IMR-90 (cell line): ENCODE measurements around the gene CRISPLD2.

Experiments
- CHD1 ChIP-seq: IDR thresholded peaks from 2 replicates; pipeline ENCODE4 v1.6.1; 2012; ENCODE audit warnings: low read depth, low read length, improper control_type of control experiment
- MAZ ChIP-seq: IDR thresholded peaks from 2 replicates; pipeline ENCODE4 v1.6.1; 2012; ENCODE audit warnings: low read depth, mild to moderate bottlenecking, low read length, improper control_type of control experiment, moderate library complexity, borderline replicate concordance
- POLR2A ChIP-seq: IDR thresholded peaks from 2 replicates; pipeline ENCODE4 v1.6.1; 2012; ENCODE audit warnings: mild to moderate bottlenecking, low read depth, low read length
- RCOR1 ChIP-seq: IDR thresholded peaks from 2 replicates; pipeline ENCODE4 v1.6.1; 2012; ENCODE audit warnings: mild to moderate bottlenecking, low read length, improper control_type of control experiment; ENCODE audit not compliant: insufficient replicate concordance
- TF ChIP-seq, protein P1 (sequence below): conservative IDR thresholded peaks from 2 replicates; pipeline ENCODE4 v1.5.1; 2012; ENCODE audit warnings: mild to moderate bottlenecking, low read depth, low read length, improper control_type of control experiment

DNA sequence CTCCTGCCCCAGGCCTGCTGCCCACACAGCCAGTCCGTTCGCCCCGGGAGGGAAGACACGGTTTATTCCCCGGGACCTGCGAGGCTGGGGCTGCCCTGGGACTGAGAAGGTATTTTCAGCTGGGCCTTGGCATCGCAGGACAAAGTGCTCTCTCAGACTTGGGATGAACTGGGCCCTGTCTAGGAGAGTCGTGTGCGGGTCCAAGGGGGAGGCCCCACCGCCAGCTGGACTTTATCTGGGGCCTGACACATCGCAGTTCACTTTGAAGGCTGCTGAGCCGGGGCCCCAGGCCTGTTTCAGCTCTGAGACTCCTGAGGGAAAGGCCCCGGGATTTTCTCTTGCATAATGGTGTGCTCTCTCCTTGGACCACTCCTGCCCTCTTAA, 6.8 kb downstream of the CRISPLD2 start:
- TF ChIP-seq MAZ: peak; percentile 2; the same call in 1 of the 2 replicates
- TF ChIP-seq, protein P1, sequence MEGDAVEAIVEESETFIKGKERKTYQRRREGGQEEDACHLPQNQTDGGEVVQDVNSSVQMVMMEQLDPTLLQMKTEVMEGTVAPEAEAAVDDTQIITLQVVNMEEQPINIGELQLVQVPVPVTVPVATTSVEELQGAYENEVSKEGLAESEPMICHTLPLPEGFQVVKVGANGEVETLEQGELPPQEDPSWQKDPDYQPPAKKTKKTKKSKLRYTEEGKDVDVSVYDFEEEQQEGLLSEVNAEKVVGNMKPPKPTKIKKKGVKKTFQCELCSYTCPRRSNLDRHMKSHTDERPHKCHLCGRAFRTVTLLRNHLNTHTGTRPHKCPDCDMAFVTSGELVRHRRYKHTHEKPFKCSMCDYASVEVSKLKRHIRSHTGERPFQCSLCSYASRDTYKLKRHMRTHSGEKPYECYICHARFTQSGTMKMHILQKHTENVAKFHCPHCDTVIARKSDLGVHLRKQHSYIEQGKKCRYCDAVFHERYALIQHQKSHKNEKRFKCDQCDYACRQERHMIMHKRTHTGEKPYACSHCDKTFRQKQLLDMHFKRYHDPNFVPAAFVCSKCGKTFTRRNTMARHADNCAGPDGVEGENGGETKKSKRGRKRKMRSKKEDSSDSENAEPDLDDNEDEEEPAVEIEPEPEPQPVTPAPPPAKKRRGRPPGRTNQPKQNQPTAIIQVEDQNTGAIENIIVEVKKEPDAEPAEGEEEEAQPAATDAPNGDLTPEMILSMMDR: no peak
- no peak for TF ChIP-seq CHD1
- TF ChIP-seq RCOR1: no peak
- peak; percentile 26; the same call in 1 of the 2 replicates for TF ChIP-seq POLR2A
